Measurements from ENCODE around the gene ADAM12.

The ADAM12 gene

GRCh38 chr10:126111516-126111915, 276.8 kb downstream of the ADAM12 start:
- TF ChIP-seq CTCF (IDR thresholded peaks at IDR 0.05) = no peak
- no peak overlapping the region for H3K27ac ChIP-seq
- no peak overlapping the region for H3K4me3 ChIP-seq
- DNase-seq (ENCODE audit: low spot score) = no peak

GRCh38 chr10:126110489-126111180, 277.6 kb downstream of the ADAM12 start:
- no peak overlapping the region for H3K27ac ChIP-seq
- H3K4me3 ChIP-seq = no peak overlapping the region
- TF ChIP-seq CTCF (IDR thresholded peaks at IDR 0.05) = no peak
- DNase-seq (ENCODE audit: low spot score) = no peak

- no peak overlapping the region for H3K27ac ChIP-seq
- DNase-seq (ENCODE audit: low spot score) = no peak
- no peak overlapping the region for H3K4me3 ChIP-seq
- TF ChIP-seq CTCF (IDR thresholded peaks at IDR 0.05) = no peak
Measured at GRCh38 chr10:126109893-126110292, 278.4 kb downstream of the ADAM12 start.

GRCh38 chr10:126108693-126109092, 279.6 kb downstream of the ADAM12 start:
- Histone ChIP-seq H3K4me3 (no peak overlapping the region), H3K27ac (no peak overlapping the region)
- TF ChIP-seq CTCF (IDR thresholded peaks at IDR 0.05) = no peak
- no peak for DNase-seq (ENCODE audit: low spot score)

GRCh38 chr10:126104767-126105166, 283.5 kb downstream of the ADAM12 start:
- no peak for TF ChIP-seq CTCF (IDR thresholded peaks at IDR 0.05)

GRCh38 chr10:126102636-126103035, 285.6 kb downstream of the ADAM12 start:
- Histone ChIP-seq H3K4me3 (no peak overlapping the region), H3K27ac (no peak overlapping the region)
- no peak for DNase-seq (ENCODE audit: low spot score)
- TF ChIP-seq CTCF (IDR thresholded peaks at IDR 0.05) = no peak

More at GRCh38 chr10:126104767-126105166, 283.5 kb downstream of the ADAM12 start:
- Histone ChIP-seq H3K4me3 (no peak overlapping the region), H3K27ac (no peak overlapping the region)
- DNase-seq (ENCODE audit: low spot score) = no peak

GRCh38 chr10:126101736-126102135, 286.5 kb downstream of the ADAM12 start:
- Histone ChIP-seq H3K4me3 (no peak overlapping the region), H3K27ac (no peak overlapping the region)
- TF ChIP-seq CTCF (IDR thresholded peaks at IDR 0.05) = no peak
- no peak for DNase-seq (ENCODE audit: low spot score)

Data from coronary artery (tissue), 2 donors.